ENCODE data around the gene GSTT4.

GSTT4 gene

DNA sequence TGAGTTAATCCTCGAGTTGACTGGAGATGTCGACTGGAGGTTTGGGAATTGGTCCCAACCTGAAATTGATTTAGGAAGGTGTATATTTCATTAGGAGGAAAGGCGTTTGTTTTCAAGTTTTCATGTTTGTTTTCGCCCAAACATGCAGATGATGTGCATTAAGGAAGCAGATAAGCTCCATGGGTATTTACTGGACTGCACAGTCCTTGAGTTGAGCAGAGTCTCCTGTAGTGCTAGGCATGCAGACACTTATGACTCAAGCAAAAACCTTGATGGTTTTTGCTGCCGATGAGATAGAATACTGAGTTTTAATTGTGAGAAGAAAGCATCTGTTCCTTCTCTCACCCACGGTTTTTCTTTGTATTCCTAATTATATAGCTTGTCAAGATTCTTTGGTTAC is 33.8 kb upstream of the GSTT4 start:
- peaks cover 50% of the 10 kb centered on the region for H3K36me3 ChIP-seq
- H3K4me1 ChIP-seq (ENCODE audit: control insufficient read depth in 1 of 2, insufficient read depth in 1 of 2, low read depth in 1 of 2, low read length in 1 of 2) = no peaks in the 10 kb centered on the region
- TF ChIP-seq CTCF (IDR thresholded peaks at IDR 0.05) = no peak
- no peak overlapping the region for H3K27ac ChIP-seq
- H3K9me3 ChIP-seq = no peaks in the 10 kb centered on the region
- H3K27me3 ChIP-seq = no peaks in the 10 kb centered on the region
- H3K4me3 ChIP-seq (ENCODE audit: low read depth in 1 of 2, low read length in 1 of 2) = no peak overlapping the region

GRCh38 chr22:24037851-24038765 is 32.9 kb upstream of the GSTT4 start:
- Histone ChIP-seq H3K4me1 (ENCODE audit: control insufficient read depth in 1 of 2, insufficient read depth in 1 of 2, low read depth in 1 of 2, low read length in 1 of 2) (peaks cover 4 to 8% of the 10 kb centered on the region in 2 experiments), H3K27ac (no peak overlapping the region), H3K9me3 (no peaks in the 10 kb centered on the region), H3K36me3 (peaks cover 50% of the 10 kb centered on the region), H3K4me3 (ENCODE audit: low read depth in 1 of 2, low read length in 1 of 2) (no peak overlapping the region), H3K27me3 (no peaks in the 10 kb centered on the region)
- no peak for TF ChIP-seq CTCF (IDR thresholded peaks at IDR 0.05)

DNA sequence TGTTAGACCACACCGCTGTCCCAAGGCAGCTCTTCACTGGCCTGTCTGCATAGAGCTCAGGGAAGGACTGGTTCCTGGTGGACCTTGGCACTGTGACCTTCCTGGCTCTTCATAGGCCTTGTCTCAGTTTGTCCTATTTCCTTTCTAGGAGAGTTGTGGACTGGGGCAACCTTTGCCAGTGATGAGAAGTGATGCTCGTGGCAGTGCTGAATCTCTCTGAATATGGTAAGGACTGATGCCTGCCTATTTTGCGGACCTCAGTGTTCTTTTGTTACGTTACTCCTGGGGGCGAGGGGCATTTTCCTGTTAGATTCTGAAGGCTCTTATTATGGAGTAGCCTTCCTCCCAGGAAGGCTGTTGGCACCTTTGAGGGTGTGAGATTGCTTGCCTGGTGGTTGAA is 30.0 kb upstream of the GSTT4 start:
- Histone ChIP-seq H3K27ac (no peak overlapping the region), H3K4me3 (ENCODE audit: low read depth in 1 of 2, low read length in 1 of 2) (no peak overlapping the region), H3K27me3 (no peaks in the 10 kb centered on the region), H3K36me3 (peaks cover 34% of the 10 kb centered on the region), H3K9me3 (no peaks in the 10 kb centered on the region), H3K4me1 (ENCODE audit: control insufficient read depth in 1 of 2, insufficient read depth in 1 of 2, low read depth in 1 of 2, low read length in 1 of 2) (peaks cover 8% of the 10 kb centered on the region in 2 experiments)
- TF ChIP-seq CTCF (IDR thresholded peaks at IDR 0.05) = no peak

DNA sequence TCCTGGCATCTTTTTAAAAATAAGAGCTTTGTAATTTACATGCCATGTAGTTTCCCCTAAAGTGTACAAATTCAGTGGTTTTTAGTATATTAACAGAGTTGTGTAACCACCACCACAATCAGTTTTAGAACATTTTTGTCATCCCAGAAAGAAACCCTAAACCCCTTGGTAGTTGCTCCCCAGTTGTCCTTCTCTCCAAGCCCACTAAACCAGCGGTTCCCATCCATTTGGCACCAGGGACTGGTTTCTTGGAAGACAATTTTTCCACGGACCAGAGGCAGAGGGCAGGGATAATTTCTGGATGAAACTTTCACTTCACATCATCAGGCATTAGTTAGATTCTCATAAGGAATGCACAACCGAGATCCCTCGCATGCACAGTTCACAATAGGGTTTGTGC is 28.5 kb upstream of the GSTT4 start:
- Histone ChIP-seq H3K4me3 (ENCODE audit: low read depth in 1 of 2, low read length in 1 of 2) (no peak overlapping the region), H3K27ac (no peak overlapping the region), H3K27me3 (no peaks in the 10 kb centered on the region), H3K4me1 (ENCODE audit: control insufficient read depth in 1 of 2, insufficient read depth in 1 of 2, low read depth in 1 of 2, low read length in 1 of 2) (peaks cover 8% of the 10 kb centered on the region in 2 experiments), H3K36me3 (peaks cover 20% of the 10 kb centered on the region), H3K9me3 (no peaks in the 10 kb centered on the region)
- no peak for TF ChIP-seq CTCF (IDR thresholded peaks at IDR 0.05)

GRCh38 chr22:24030186-24030702 is 25.0 kb upstream of the GSTT4 start:
- Histone ChIP-seq H3K9me3 (no peaks in the 10 kb centered on the region), H3K36me3 (no peaks in the 10 kb centered on the region), H3K4me1 (ENCODE audit: control insufficient read depth in 1 of 2, insufficient read depth in 1 of 2, low read depth in 1 of 2, low read length in 1 of 2) (peaks cover 8% of the 10 kb centered on the region in 2 experiments), H3K27me3 (no peaks in the 10 kb centered on the region), H3K4me3 (ENCODE audit: low read depth in 1 of 2, low read length in 1 of 2) (no peak overlapping the region), H3K27ac (no peak overlapping the region)
- TF ChIP-seq CTCF (IDR thresholded peaks at IDR 0.05) = no peak

Measured in neutrophil (primary cell).